Astrocyte (in vitro differentiated cells and primary cell): Measurements from ENCODE around the gene HIPK1. TPM values are rescaled to one million over a fixed set of nuclear protein-coding genes. Genes with fewer than 3 reads are reported as not detected.
"Not testable (repeated sequence)": the region's sequence is repeated elsewhere in the genome, so short reads cannot be mapped to it uniquely, and the experiment has no call there.

Source experiments
- DNase-seq: peaks from one replicate; pipeline ENCODE4 v3.0.0-alpha.2; 2010; ENCODE audit warnings: low read depth
- FAIRE-seq: peaks from 2 replicates; lab custom pipeline; 2011; peaks lifted over from hg19 to GRCh38; lab: Jason Lieb, UNC
- H2AFZ ChIP-seq: 2 replicates; pipeline ENCODE4 v1.6.0; 2012; ENCODE audit warnings: low read depth, low read length, inconsistent platforms
- H3K27ac ChIP-seq: 2 replicates; pipeline ENCODE4 v1.5.1; 2011; ENCODE audit warnings: low read depth, low read length, inconsistent platforms
- H3K27me3 ChIP-seq: 2 replicates; pipeline ENCODE4 v1.6.0; 2011; ENCODE audit warnings: low read length, inconsistent platforms; ENCODE audit not compliant: insufficient read depth
- H3K36me3 ChIP-seq: 2 replicates; pipeline ENCODE4 v1.5.1; 2011; ENCODE audit warnings: low read length, inconsistent platforms; ENCODE audit not compliant: insufficient read depth
- H3K4me1 ChIP-seq: 2 replicates; pipeline ENCODE4 v1.5.1; 2011; ENCODE audit warnings: low read length, inconsistent platforms; ENCODE audit not compliant: insufficient read depth
- H3K4me2 ChIP-seq: 2 replicates; pipeline ENCODE4 v1.6.0; 2012; ENCODE audit warnings: low read length, inconsistent platforms
- H3K4me3 ChIP-seq: 2 replicates; pipeline ENCODE4 v1.5.1; 2011; ENCODE audit warnings: low read depth, mild to moderate bottlenecking, low read length, inconsistent platforms; ENCODE audit not compliant: insufficient read depth
- H3K79me2 ChIP-seq: 2 replicates; pipeline ENCODE4 v1.6.0; 2012; ENCODE audit warnings: mild to moderate bottlenecking, low read length, inconsistent platforms; ENCODE audit not compliant: insufficient read depth
- H3K9ac ChIP-seq: 2 replicates; pipeline ENCODE4 v1.6.0; 2012; ENCODE audit warnings: mild to moderate bottlenecking, low read length, inconsistent platforms
- H3K9me3 ChIP-seq: 2 replicates; pipeline ENCODE4 v1.5.1; 2012; ENCODE audit warnings: low read depth, mild to moderate bottlenecking, low read length, inconsistent platforms; ENCODE audit not compliant: insufficient read depth
- H4K20me1 ChIP-seq: 2 replicates; pipeline ENCODE4 v1.6.0; 2012; ENCODE audit warnings: low read length, inconsistent platforms; ENCODE audit not compliant: insufficient read depth
- H3K27ac Mint-ChIP-seq: one replicate; pipeline ENCODE4 v1.8.0; 2021; ENCODE audit warnings: mild to moderate bottlenecking, mixed read lengths; ENCODE audit not compliant: unreplicated experiment
- H3K27me3 Mint-ChIP-seq: one replicate; pipeline ENCODE4 v1.8.0; 2021; ENCODE audit warnings: low read depth, mixed read lengths; ENCODE audit not compliant: unreplicated experiment
- H3K36me3 Mint-ChIP-seq: one replicate; pipeline ENCODE4 v1.8.0; 2021; ENCODE audit warnings: low read depth, mixed read lengths; ENCODE audit not compliant: unreplicated experiment
- H3K4me1 Mint-ChIP-seq: one replicate; pipeline ENCODE4 v1.8.0; 2021; ENCODE audit warnings: low read depth, mixed read lengths; ENCODE audit not compliant: unreplicated experiment
- H3K4me3 Mint-ChIP-seq: one replicate; pipeline ENCODE4 v1.8.0; 2021; ENCODE audit warnings: mild to moderate bottlenecking, moderate library complexity, mixed read lengths; ENCODE audit not compliant: unreplicated experiment
- H3K9me3 Mint-ChIP-seq: one replicate; pipeline ENCODE4 v1.8.0; 2021; ENCODE audit warnings: mild to moderate bottlenecking, mixed read lengths; ENCODE audit not compliant: unreplicated experiment
- EZH2 ChIP-seq: IDR thresholded peaks from 2 replicates; pipeline ENCODE4 v1.6.1; 2012; ENCODE audit warnings: mild to moderate bottlenecking, low read length, inconsistent platforms; ENCODE audit not compliant: insufficient read depth
- total RNA-seq: library from RNA; stranded (reverse); gene quantifications from 2 replicates; pipeline ENCODE4 v1.2.1, GENCODE V29; 2021
- TF ChIP-seq, protein P1 (sequence below): IDR thresholded peaks from 2 replicates; pipeline ENCODE4 v1.5.1; 2011; ENCODE audit warnings: low read depth, mild to moderate bottlenecking, inconsistent platforms, low read length, moderate library complexity; ENCODE audit not compliant: insufficient read depth

HIPK1 gene
- total RNA-seq, 1 donor from 2014 or later, result 55.4 TPM

DNA sequence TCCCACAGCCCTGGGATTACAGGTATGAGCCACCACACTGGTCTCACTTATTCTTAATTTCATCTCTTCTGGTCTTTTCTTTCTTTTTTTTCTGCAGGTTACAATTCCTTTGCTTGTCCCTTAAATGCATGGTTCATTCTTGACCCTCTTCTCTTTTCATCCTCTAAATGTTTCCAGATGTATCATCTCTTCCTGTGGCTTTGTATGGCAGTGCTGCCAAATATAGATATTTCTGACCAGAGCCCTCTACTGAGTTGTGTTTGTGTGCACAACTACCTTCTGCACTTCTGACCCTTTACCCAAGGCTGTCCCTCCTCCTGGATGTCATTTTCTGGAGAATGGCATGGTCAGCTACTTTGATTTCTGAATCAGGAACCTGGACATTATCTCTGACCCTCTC is 82.7 kb downstream of the HIPK1 start:
- FAIRE-seq (no peak), DNase-seq (no peak)
- Histone ChIP-seq H3K4me1 (peaks cover 3% of the 10 kb centered on the region), H3K27ac (no peak overlapping the region), H3K79me2 (no peaks in the 10 kb centered on the region), H3K9me3 (no peaks in the 10 kb centered on the region), H4K20me1 (no peaks in the 10 kb centered on the region), H3K27me3 (no peaks in the 10 kb centered on the region), H3K9ac (no peak overlapping the region), H3K36me3 (no peaks in the 10 kb centered on the region), H2AFZ (no peak overlapping the region), H3K4me2 (no peak overlapping the region), H3K4me3 (no peak overlapping the region)
- Mint-ChIP-seq H3K36me3 (no peaks in the 10 kb centered on the region), H3K27me3 (no peaks in the 10 kb centered on the region), H3K9me3 (no peaks in the 10 kb centered on the region), H3K4me1 (peaks cover 25% of the 10 kb centered on the region), H3K4me3 (no peak overlapping the region), H3K27ac (no peak overlapping the region)
- no peak for TF ChIP-seq EZH2
- TF ChIP-seq, protein P1, sequence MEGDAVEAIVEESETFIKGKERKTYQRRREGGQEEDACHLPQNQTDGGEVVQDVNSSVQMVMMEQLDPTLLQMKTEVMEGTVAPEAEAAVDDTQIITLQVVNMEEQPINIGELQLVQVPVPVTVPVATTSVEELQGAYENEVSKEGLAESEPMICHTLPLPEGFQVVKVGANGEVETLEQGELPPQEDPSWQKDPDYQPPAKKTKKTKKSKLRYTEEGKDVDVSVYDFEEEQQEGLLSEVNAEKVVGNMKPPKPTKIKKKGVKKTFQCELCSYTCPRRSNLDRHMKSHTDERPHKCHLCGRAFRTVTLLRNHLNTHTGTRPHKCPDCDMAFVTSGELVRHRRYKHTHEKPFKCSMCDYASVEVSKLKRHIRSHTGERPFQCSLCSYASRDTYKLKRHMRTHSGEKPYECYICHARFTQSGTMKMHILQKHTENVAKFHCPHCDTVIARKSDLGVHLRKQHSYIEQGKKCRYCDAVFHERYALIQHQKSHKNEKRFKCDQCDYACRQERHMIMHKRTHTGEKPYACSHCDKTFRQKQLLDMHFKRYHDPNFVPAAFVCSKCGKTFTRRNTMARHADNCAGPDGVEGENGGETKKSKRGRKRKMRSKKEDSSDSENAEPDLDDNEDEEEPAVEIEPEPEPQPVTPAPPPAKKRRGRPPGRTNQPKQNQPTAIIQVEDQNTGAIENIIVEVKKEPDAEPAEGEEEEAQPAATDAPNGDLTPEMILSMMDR, result no peak

DNA sequence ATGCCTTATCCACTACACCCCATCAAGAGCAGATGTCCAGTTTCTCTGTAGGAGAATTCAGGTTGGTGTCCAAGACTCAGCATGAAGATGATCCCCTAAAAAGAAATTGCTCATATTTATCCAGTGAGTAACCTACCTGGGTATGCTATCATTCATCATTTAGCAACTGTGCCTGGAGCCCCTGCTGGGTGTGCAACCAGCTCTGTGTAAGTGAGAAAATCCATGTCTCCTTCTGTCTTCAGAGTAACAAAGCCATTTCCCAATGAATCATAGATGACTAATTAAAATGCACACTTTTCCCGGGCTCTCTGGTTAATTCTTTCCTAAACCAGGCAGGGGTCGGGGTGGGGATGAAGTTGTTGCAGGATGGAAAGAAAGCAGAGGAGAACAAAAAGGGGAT is 86.0 kb downstream of the HIPK1 start:
- Histone ChIP-seq H4K20me1 (no peaks in the 10 kb centered on the region), H3K27ac (no peak overlapping the region), H3K4me1 (peaks cover 3% of the 10 kb centered on the region), H3K9me3 (no peaks in the 10 kb centered on the region), H3K4me3 (no peak overlapping the region), H3K36me3 (no peaks in the 10 kb centered on the region), H3K9ac (no peak overlapping the region), H2AFZ (no peak overlapping the region), H3K27me3 (no peaks in the 10 kb centered on the region), H3K4me2 (peak overlapping the region; percentile 64), H3K79me2 (no peaks in the 10 kb centered on the region)
- no peak for FAIRE-seq
- Mint-ChIP-seq H3K4me3 (no peak overlapping the region), H3K36me3 (no peaks in the 10 kb centered on the region), H3K27ac (peak overlapping the region; percentile 5), H3K4me1 (peaks cover 10% of the 10 kb centered on the region), H3K9me3 (no peaks in the 10 kb centered on the region), H3K27me3 (no peaks in the 10 kb centered on the region)
- DNase-seq, result peak; percentile 28
- TF ChIP-seq EZH2, result no peak
- TF ChIP-seq, protein P1, result no peak

DNA sequence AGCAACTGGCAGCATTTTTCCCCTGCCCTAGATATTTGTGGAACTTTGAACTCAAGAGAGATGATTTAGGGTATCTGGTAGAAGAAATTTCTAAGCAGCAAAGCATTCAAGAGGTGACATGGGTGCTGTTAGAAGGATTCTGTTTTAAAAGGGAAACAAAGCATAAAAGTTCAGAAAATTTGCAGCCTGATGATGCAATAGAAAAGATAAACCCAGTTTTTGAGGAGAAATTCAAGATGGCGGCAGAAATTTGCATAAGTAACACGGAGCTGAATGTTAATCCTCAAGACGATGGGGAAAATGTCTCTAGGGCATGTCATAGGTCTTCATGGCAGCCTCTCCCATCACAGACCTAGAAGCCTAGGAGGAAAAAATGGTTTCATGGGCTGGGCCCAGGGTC is 90.6 kb downstream of the HIPK1 start:
- FAIRE-seq, H2AFZ ChIP-seq, H3K9ac ChIP-seq, H3K36me3 ChIP-seq, H3K27ac Mint-ChIP-seq, H3K4me3 Mint-ChIP-seq, H3K4me3 ChIP-seq, H3K4me2 ChIP-seq, H3K27me3 Mint-ChIP-seq, H3K4me1 ChIP-seq, H3K9me3 Mint-ChIP-seq, H3K9me3 ChIP-seq, H3K79me2 ChIP-seq, H3K36me3 Mint-ChIP-seq, DNase-seq, H3K27ac ChIP-seq, H4K20me1 ChIP-seq, H3K27me3 ChIP-seq: not testable (repeated sequence)
- peaks cover 11% of the 10 kb centered on the region for H3K4me1 Mint-ChIP-seq
